Adrenal gland (tissue), 12 donors: Measurements from ENCODE around the gene HPS1. TPM values are rescaled to one million over a fixed set of nuclear protein-coding genes. Genes with fewer than 3 reads are reported as not detected.

Experiments used
- DNase-seq, 7 donors: peaks; one replicate each; pipeline ENCODE4 v3.0.0-alpha.2; 2019 to 2020
- H3K27ac ChIP-seq, 5 donors: fragments of 200-600 bp; sonication (generic) in 4 of 5; 1 replicate in 3 of 5; 2 replicates in 2 of 5; pipeline versions ENCODE4 v1.5.1 to v1.8.0; 2016 to 2020; ENCODE audit warnings: mild to moderate bottlenecking in 1 of 5
- H3K27me3 ChIP-seq: fragments of 200-600 bp; 2 replicates; pipeline ENCODE4 v1.8.0; 2021
- H3K36me3 ChIP-seq, 2 donors: fragments of 200-600 bp; replicated peaks in 1 of 2; 1 replicate in 1 of 2; 2 replicates in 1 of 2; pipeline versions ENCODE4 v1.5.1 to v1.8.0; 2018 to 2022
- H3K4me1 ChIP-seq, 2 donors: fragments of 200-600 bp; replicated peaks in 1 of 2; 1 replicate in 1 of 2; 2 replicates in 1 of 2; pipeline versions ENCODE4 v1.5.1 to v1.8.0; 2018 to 2021
- H3K4me3 ChIP-seq, 4 donors: fragments of 200-600 bp; sonication (generic) in 3 of 4; one replicate each; pipeline ENCODE4 v1.5.1; 2016 to 2018
- H3K9me3 ChIP-seq, 3 donors: fragments of 200-600 bp; sonication (generic) in 1 of 3; replicated peaks in 1 of 3; 1 replicate in 2 of 3; 2 replicates in 1 of 3; pipeline versions ENCODE4 v1.5.1 to v1.8.0; 2016 to 2021
- CTCF ChIP-seq, 6 experiments: fragments of 450-650 bp in 4 of 6; fragments of 200-600 bp in 2 of 6; sonication (generic) in 1 of 6; IDR thresholded peaks; 1 replicate in 5 of 6; 2 replicates in 1 of 6; pipeline versions ENCODE4 v1.5.1 to v1.8.0; 2016 to 2021; ENCODE audit warnings: antibody characterized with exemption in 6 of 6, mild to moderate bottlenecking in 2 of 6, moderate library complexity in 1 of 6
- POLR2A ChIP-seq, 2 donors: fragments of 450-650 bp; IDR thresholded peaks; one replicate each; pipeline ENCODE4 v1.6.1; 2017; ENCODE audit warnings: antibody characterized with exemption in 2 of 2, mild to moderate bottlenecking in 2 of 2, moderate library complexity in 1 of 2
- WGBS, 4 donors: extraction: QIAGEN DNeasy Blood & Tissue Kit in 2 of 4; methylation state at CpG; one replicate each; pipeline versions ENCODE4 v1.1.5 to v1.1.7; 2013 to 2017; 5-methylcytosine and 5-hydroxymethylcytosine counted together
- intact Hi-C, 2 donors: fragments of 100-400 bp; cut with DNase I; formaldehyde crosslinking; loops; one replicate each; pipeline versions ENCODE4 v1.14.1 to v1.15.0; 2022 to 2023
- polyA plus RNA-seq, 3 donors: library from polyadenylated mRNA; stranded (reverse); fragments of 200-250 nt in 2 of 3; fragments of 350-450 nt in 1 of 3; fragmentation: Illumina TruSeq in 1 of 3; extraction: RNeasy Lipid Tissue Mini Kit (QIAGEN cat#74804) in 1 of 3; gene quantifications; one replicate each; pipeline ENCODE4 v1.2.3, GENCODE V29; 2013 to 2014
- total RNA-seq, 9 donors: library from RNA; depleted of rRNA in 4 of 9; stranded (reverse); fragments of >200 nt in 4 of 9; fragments of 120-200 nt in 1 of 9; fragmentation: NEBNext Ultra II Directional in 1 of 9; extraction: Animal tissue kit (Norgen Biotek cat#: 25700) in 1 of 9; gene quantifications; one replicate each; pipeline versions ENCODE4 v1.1.0 to v1.2.4, GENCODE V29; 2013 to 2023
- donor health status: healthy with polysubstance abuse.
- donor health status: Bipolar disorder and iron deficiency.
- donor health status: DM: yes; HTN: yes; CAD: no.
- donor health status: DM: no; HTN: no; CAD: no.
- donor health status: DM: no; HTN: no; CAD: no.
- donor health status: DM: yes; HTN: yes; CAD: no.

Gene HPS1
- total and polyA plus RNA-seq, 12 donors: 28.6 to 95.6 (median 70.3) TPM

- Histone ChIP-seq H3K4me1 (peaks cover 16 to 22% of the 10 kb centered on the region in 2 donors), H3K4me3 (no peak overlapping the region), H3K9me3 (no peaks in the 10 kb centered on the region), H3K36me3 (peaks cover 0 to 31% of the 10 kb centered on the region in 2 donors), H3K27ac (no peak overlapping the region), H3K27me3 (no peaks in the 10 kb centered on the region)
- intact Hi-C loops: no loop called here
- 83 to 96% (median 92%) methylated on average over 14 to 18 of the region's 18 CpGs for WGBS, 4 donors
- TF ChIP-seq CTCF (IDR thresholded peaks at IDR 0.05) (no peak), POLR2A (IDR thresholded peaks at IDR 0.05) (no peak)
- peak in 1 of 7 donors; percentile 5 for DNase-seq
Measured at GRCh38 chr10:98416606-98417388, 29.9 kb downstream of the HPS1 start.

- Histone ChIP-seq H3K9me3 (no peaks in the 10 kb centered on the region), H3K4me1 (peaks cover 16 to 22% of the 10 kb centered on the region in 2 donors), H3K27ac (peak overlapping the region in 3 of 5 donors; percentile 64 to 82 (median 65)), H3K4me3 (no peak overlapping the region), H3K27me3 (no peaks in the 10 kb centered on the region), H3K36me3 (peaks cover 0 to 31% of the 10 kb centered on the region in 2 donors)
- peak in 2 of 7 donors; percentile 8 to 36 for DNase-seq
- 58 to 78% (median 69%) methylated on average over 6 to 8 of the region's 8 CpGs for WGBS, 4 donors
- TF ChIP-seq CTCF (IDR thresholded peaks at IDR 0.05): no peak
- no peak for TF ChIP-seq POLR2A (IDR thresholded peaks at IDR 0.05)
- intact Hi-C loops: no loop called here
Measured at GRCh38 chr10:98415731-98416119, 31.0 kb downstream of the HPS1 start.

GRCh38 chr10:98414932-98415730 lies 31.6 kb downstream of the HPS1 start, which contains the start of gene PYROXD2:
Gene PYROXD2 (minus strand): TSS chr10:98415182. CDS start chr10:98415135, 47 bp downstream.
- Histone ChIP-seq H3K36me3 (peaks cover 0 to 28% of the 10 kb centered on the region in 2 donors), H3K4me1 (peaks cover 16 to 22% of the 10 kb centered on the region in 2 donors), H3K9me3 (no peaks in the 10 kb centered on the region), H3K27me3 (no peaks in the 10 kb centered on the region), H3K4me3 (peak within 1 kb of the TSS; percentile 3 to 59 (median 44)), H3K27ac (peak within 1 kb of the TSS in 3 of 5 donors; percentile 64 to 82 (median 65))
- WGBS, 4 donors: 19 to 34% (median 33%) methylated on average over 19 to 25 of the region's 25 CpGs
- TF ChIP-seq POLR2A (IDR thresholded peaks at IDR 0.05) (peak; percentile 72 to 92), CTCF (IDR thresholded peaks at IDR 0.05) (no peak)
- intact Hi-C loops: no loop called here
- peak; percentile 88 to 95 (median 94) for DNase-seq

- 44 to 57% (median 48%) methylated on average over 1 to 3 of the region's 3 CpGs for WGBS, 4 donors
- intact Hi-C loops: no loop called here
- Histone ChIP-seq H3K4me1 (peaks cover 16 to 22% of the 10 kb centered on the region in 2 donors), H3K27me3 (no peaks in the 10 kb centered on the region), H3K4me3 (peak overlapping the region; percentile 3 to 59 (median 44)), H3K27ac (peak overlapping the region in 3 of 5 donors; percentile 46 to 82 (median 64)), H3K36me3 (peaks cover 0 to 23% of the 10 kb centered on the region in 2 donors), H3K9me3 (no peaks in the 10 kb centered on the region)
- no peak for TF ChIP-seq POLR2A (IDR thresholded peaks at IDR 0.05)
- no peak for TF ChIP-seq CTCF (IDR thresholded peaks at IDR 0.05)
- peak in 1 of 7 donors; percentile 14 for DNase-seq
Measured at GRCh38 chr10:98414578-98414931, 32.2 kb downstream of the HPS1 start.
